Fibroblast of upper back skin (primary cell): ENCODE measurements around the gene XRCC6.
A peak's percentile ranks its signal among the peaks of the same experiment; 100 is the strongest.
"Not testable (repeated sequence)": the region's sequence is repeated elsewhere in the genome, so short reads cannot be mapped to it uniquely, and the experiment has no call there.

Experiments used
- DNase-seq: peaks from one replicate; pipeline ENCODE4 v3.0.0-alpha.2; 2013

The XRCC6 gene

DNA sequence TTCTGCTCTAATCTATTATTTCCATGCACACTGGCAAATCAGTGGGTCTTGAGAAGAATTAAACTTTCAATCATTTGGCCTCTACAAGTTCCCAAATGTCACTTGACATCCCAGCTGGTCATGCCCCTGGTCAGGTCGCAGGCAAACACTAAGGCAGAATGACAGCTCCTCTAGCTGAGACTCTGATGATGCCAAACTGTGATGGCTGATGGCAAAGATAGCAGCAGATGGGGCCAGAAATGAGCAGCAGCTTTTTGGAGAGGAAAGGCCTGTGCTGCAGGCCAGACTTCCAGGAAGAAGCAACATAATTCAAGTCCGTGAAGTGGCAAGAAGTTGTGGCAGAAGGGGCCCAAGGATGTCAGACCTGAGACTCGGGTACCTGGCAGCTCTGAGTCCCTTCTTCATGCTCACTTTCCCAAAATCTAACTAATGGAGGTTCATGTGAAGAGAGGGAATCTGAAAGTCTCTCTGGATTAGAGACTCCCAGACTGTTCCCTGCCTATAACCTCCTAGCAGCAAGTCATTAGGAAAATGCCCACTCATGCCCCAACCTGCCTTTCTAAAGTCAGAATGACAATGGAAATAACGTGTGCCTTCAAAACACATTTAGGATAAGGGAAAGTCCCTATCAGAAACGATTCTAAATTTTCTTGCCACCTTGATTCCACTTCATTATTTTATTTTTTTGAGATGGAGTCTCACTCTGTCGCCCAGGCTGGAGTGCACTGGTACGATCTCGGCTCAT lies 22.0 kb upstream of the XRCC6 start:
- no peak for DNase-seq

GRCh38 chr22:41600976-41601375 lies 20.1 kb upstream of the XRCC6 start:
- DNase-seq: no peak

DNA sequence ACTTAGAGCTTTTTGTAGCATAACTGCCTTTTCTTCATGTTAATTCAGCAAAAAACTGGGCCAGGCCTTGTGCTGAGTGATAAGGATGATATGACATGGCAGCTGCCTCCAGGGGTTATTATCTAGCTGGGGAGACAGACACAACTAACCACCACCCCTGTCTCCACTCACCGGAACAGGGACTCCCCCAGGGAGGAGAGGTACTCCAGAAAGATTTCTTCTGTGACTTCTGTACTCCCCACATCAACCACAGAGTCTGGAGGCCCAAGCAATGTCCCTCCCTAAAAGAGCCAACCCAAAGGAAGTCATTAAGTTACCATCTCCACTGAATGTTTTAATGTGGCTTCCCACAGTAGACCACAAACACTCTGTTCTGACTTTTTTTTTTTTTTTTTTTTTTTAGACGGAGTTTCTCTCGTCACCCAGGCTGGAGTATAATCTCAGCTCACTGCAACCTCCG lies 17.2 kb upstream of the XRCC6 start:
- no peak for DNase-seq

GRCh38 chr22:41608386-41608785 lies 12.7 kb upstream of the XRCC6 start:
- no peak for DNase-seq

DNA sequence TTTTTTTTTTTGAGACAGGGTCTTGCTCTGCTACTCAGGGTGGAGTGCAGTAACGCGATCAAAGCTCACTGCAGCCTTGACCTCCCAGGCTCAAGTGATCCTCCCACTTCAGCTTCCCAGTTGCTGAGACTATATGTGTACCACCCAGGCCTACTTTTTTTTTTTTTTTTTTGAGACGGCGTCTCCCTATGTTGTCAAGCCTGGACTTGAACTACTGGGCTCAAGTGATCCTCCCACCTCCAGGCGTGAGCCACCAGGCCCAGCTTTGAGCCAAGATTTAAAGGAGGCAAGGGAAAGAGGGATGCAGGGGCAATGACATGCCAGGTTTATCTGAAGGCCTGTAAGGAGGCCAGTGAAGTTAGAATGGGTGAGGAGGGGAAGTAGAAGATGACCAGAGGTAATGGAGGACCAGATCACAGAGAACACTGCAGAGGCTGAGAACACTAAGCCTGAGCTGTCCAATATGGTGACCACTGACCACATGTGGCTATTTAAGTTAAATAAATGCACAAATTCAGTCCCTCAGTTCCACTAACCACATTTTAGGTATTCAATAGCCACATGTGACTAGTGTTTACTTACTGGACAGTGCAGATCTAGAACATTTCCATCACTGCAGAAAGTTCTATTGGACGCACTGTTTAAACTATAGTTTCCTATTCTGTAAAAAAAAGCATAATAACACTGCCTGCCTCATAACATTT lies 8.3 kb upstream of the XRCC6 start:
- DNase-seq: no peak

GRCh38 chr22:41613456-41613855 lies 7.6 kb upstream of the XRCC6 start:
- no peak for DNase-seq

DNA sequence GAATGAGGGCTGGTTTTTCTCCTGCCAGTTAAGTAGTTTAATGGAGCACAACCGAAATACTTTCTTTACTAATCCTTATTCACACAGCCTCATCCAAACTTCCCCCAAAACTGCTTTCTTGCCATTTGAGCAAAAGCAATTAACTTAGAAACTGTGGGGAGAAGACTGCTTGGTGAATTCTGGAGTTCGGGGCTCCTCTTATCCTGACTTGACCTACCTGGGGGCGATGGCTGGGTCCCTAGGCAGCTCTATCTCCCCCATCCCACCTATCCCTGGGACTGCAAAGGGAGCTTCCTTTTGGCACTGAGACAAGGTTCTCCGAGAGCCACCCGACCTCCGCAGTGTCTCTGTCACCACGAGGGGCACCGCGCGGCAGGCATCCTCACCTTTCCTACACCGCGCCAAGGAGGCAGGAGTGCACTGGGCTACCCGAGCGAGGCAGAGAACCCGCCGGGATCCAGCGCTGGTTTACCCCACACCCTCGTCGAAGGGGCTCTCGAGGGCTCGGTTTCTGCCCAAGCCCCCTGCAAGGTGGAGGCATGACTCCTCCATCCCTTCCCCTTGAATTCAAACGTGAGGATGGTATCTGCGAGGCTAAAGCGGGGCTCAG lies 1.0 kb upstream of the XRCC6 start:
- DNase-seq: peak; percentile 5

- DNase-seq: peak; percentile 12
Observed at GRCh38 chr22:41620589-41621098, 451 bp upstream of the XRCC6 start, which contains the start of gene DESI1. Gene DESI1 (minus strand): TSS chr22:41621043. CDS start chr22:41620839, 204 bp downstream.

GRCh38 chr22:41621911-41622179 lies 750 bp downstream of the XRCC6 start:
- no peak for DNase-seq

DNA sequence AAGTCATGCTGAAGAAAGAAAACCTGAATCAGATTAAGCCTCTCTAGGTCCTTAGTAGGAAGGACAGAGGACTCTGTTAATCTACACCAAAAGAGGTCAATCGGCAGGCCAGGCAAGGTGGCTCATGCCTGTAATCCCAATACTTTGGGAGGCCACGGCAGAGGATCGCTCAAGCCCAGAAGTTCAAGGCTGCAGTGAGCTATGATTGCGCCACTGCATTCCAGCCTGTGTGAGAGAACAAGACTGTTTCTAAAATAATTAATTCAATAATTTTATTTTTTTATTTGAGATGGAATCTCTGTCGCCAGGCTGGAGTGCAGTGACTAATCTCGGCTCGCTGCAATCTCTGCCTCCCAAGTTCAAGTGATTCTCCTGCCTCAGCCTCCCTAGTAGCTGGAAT lies 4.5 kb downstream of the XRCC6 start:
- DNase-seq: no peak

DNA sequence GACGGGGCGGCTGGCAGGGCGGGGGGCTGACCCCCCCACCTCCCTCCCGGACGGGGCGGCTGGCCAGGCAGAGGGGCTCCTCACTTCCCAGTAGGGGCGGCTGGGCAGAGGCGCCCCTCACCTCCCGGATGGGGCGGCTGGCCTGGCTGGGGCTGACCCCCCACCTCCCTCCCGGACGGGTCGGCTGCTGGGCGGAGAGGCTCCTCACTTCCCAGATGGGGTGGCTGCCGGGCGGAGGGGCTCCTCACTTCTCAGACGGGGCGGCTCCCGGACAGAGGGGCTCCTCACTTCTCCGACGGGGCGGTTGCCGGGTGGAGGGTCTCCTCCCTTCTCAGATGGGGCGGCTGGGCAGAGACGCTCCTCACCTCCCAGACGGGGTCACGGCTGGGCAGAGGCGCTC lies 10.0 kb downstream of the XRCC6 start:
- not testable (repeated sequence) for DNase-seq

- DNase-seq: not testable (repeated sequence)
Observed at GRCh38 chr22:41631615-41632014, 10.5 kb downstream of the XRCC6 start.

DNA sequence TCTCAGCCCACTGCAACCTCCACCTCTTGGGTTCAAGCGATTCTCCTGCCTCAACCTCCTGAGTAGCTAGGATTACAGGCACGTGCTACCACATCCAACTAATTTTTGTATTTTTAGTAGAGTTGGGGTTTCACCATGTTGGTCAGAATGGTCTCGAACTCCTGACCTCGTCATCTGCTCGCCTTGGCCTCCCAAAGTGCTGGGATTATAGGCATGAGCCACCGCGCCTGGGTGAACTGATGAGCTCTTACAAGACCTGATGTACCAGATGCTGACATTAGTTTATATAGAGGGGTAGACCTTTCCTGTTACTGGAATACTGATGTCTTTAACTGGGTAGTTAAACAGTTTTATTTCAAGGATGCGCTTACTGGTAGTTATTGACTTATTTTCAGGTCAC lies 13.5 kb downstream of the XRCC6 start:
- not testable (repeated sequence) for DNase-seq

GRCh38 chr22:41636467-41636866 lies 15.4 kb downstream of the XRCC6 start:
- DNase-seq: peak; percentile 11

- DNase-seq: not testable (repeated sequence)
Observed at GRCh38 chr22:41637623-41638022, 16.5 kb downstream of the XRCC6 start.

GRCh38 chr22:41638124-41638523 lies 17.0 kb downstream of the XRCC6 start:
- DNase-seq: no peak

GRCh38 chr22:41638748-41639147 lies 17.7 kb downstream of the XRCC6 start:
- no peak for DNase-seq

GRCh38 chr22:41641854-41642253 lies 20.8 kb downstream of the XRCC6 start:
- no peak for DNase-seq

DNA sequence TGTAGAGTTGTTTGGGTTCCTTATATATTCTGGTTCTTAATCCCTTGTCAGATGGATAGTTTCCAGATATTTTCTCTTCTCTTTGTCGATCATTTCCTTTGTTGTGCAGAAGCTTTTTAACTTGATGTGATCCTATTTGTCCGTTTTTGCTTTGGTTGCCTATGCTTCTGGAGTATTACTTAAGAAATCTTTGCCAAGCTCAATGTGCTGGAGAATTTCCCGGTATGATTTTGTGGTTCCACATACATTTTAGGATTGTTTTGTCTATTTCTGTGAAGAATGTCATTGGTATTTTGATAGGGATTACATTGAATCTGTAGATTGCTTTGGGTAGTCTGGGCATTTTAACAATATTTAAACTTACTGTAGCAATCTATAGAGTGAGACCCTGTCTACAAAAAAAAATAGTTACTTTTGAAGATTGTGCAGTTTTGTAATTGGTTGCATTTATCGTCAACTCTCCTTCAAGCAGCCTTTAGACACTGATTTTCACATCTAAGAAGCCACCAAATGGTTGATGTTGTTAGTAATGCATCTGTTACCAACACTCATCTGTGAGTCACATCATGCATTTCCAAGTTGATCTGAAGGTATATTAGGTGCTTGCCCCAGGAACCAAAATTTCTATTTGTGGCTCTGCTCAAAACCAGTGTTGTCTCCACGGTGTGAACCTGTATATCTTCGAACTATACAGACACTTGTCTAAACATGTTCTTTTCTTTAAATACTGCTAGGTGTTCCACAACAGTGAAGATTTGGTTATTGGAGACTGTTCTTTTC lies 21.4 kb downstream of the XRCC6 start:
- peak; percentile 51 for DNase-seq

DNA sequence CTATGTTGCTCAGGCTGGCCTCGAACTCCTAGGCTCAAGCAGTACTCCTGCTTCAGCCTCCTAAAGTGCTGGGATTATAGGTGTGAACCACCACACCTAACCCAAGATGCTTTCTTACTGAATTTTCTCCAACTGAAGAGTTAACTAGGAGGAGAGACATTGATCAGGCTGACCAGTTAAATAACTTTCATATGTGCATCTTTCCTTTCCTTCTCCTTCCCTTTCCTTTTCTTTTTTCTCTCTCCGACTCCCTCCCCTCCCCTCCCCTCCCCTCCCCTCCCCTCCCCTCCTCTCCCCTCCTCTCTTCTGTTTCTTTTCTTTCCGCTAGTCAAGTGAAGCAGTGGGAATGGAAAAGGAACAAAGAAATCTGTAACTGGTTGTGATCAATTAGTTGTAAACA lies 26.7 kb downstream of the XRCC6 start:
- no peak for DNase-seq

- peak; percentile 11 for DNase-seq
Observed at GRCh38 chr22:41648432-41648831, 27.3 kb downstream of the XRCC6 start.

DNA sequence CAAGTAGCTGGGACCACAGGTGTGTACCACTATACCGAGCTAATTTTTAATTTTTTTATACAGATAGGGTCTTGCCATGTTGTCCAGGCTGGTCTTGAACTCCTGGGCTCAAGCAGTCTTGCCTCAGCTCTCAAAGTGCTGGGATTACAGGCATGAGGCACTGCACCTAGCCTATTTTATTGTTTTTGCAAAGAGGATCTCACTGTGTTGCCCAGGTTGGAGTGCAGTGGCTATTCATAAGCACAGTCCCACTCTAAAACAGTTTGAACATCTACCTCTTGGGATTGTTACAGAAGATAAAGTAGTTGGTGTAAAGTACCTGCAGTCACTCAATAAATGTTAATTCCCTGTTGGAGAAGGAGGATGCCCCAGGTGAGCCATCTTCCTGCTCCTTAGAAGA lies 29.1 kb downstream of the XRCC6 start:
- no peak for DNase-seq

DNA sequence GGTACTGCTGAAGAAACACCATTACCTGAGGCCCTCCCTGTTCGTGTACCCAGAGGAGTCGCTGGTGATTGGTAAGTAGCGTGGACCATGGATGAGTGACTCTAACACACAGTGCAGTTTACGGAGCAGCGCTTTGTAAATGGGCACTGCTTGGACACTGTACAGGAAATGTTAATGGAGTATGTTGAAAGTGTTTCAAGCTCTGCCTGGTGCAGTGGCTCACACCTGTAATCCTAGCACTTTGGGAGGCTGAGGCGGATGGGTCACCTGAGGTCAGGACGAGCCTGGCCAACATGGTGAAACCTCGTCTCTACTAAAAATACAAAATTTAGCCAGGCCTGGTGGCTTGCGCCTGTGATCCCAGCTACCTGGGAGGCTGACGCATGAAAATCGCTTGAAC lies 29.7 kb downstream of the XRCC6 start:
- no peak for DNase-seq
